Renal cortex interstitium (tissue), 11 donors: ENCODE results near the gene UPB1. TPM values are rescaled to one million over a fixed set of nuclear protein-coding genes. Genes with fewer than 3 reads are reported as not detected.
A peak's percentile ranks its signal among the peaks of the same experiment; 100 is the strongest.
"Not testable (repeated sequence)": the region's sequence is repeated elsewhere in the genome, so short reads cannot be mapped to it uniquely, and the experiment has no call there.

Source experiments
- DNase-seq, 11 donors: peaks; one replicate each; pipeline ENCODE4 v3.0.0-alpha.2; 2013; ENCODE audit warnings: low read depth in 9 of 11, low spot score in 4 of 11; ENCODE audit errors: extremely low read depth in 1 of 11
- polyA plus RNA-seq, 3 donors: library from polyadenylated mRNA; unstranded; fragments of 120-200 nt; gene quantifications; one replicate each; pipeline ENCODE4 v1.2.1, GENCODE V29; 2013; ENCODE audit not compliant: insufficient read length in 3 of 3

The UPB1 gene
- polyA plus RNA-seq, 3 donors = 0.75 to 1.2 (median 1.1) TPM

DNA sequence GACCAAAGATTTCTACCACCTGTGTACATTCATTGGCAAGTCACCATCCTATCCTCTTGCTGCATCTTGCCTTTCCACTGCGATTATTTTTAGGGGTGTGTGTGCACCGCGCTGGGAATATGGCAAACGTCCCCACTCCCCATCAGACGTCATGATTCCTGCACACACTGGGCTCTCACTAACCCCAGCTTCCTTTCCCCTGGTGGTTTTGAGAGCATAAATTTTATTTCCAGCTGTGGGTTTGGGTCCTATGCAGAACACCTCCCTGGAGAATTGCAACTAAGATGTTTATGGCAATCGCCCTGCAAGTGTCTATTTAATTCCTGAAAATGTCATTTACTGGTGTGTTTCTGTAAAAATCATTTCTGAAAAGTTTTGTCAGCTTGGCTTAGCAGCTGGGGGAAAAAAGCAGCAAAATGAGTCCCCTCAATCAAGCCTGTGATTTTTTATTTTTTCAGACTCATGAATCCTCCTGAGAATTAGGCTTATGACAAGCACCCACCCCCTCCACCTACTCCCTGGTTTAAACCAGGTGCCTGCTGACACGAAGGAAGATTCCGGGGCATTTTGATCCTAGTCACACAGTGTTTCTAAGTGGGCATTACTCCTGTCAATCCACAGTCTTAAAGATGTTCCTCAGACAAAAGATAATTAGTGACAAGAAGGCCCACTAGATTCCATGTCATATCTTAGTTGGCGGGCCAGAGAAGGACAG, 23.8 kb downstream of the UPB1 start:
- no peak for DNase-seq

DNA sequence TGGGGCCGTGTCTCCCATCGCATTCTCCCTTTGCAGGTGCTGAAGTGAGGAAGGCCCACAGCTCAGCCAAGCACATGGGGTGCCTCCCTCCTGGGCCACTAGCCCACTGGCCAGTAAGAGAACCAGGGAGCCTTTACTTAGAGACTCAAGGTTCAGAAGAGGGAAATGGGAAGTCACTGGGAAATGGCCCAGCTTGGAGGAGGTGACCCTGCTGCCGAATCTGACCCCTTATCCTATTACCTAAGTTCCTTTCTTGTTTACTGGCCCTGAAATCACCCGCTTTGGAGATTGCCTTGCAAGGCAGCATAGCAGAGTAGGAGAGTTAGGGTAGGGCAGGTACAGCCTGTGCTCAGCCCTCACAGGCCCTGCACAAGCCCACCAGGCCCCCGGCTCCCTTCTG, 24.4 kb downstream of the UPB1 start:
- no peak for DNase-seq

DNA sequence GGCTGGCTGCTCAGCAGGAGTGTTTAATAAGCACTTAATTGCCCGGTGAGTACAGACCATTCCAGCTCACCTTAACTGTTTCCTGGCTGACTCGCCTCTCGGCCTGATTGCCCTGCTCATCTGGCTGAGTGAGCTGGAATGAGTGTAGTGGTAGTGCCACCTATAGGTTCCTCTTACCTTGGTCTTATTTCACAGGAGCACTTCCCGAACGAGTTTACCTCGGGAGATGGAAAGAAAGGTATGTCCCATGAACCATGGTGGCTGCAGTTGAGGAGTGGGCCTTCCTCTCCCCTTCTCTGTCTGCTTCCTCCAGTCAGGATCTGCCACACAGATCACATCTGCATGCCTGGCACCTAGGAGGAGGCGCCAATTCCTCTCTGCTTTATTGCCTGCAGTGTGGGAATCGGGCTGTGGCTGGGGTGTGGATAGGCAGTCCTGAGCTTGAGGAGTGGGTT, 26.7 kb downstream of the UPB1 start:
- peak; percentile 42 to 75 (median 56) for DNase-seq

DNA sequence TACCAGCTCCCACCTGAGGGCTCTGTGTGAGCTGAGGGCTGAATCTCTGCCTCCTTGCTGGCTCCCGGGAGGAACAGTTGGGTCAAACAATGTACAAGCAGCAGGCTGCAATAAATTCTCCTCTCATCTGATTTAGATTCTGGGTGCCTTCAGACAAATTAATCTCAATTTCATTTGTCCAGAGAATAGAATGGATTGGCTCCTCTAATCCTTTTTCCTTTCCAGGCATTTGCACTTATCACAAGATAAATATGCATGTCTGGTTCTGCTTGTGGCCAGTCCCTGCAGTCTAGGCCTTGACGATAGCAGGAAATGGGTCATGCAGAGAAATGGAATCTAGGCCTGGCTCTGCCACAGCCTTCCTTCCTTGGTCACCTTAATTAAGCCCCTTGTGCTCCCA, 28.7 kb downstream of the UPB1 start:
- DNase-seq = no peak

DNA sequence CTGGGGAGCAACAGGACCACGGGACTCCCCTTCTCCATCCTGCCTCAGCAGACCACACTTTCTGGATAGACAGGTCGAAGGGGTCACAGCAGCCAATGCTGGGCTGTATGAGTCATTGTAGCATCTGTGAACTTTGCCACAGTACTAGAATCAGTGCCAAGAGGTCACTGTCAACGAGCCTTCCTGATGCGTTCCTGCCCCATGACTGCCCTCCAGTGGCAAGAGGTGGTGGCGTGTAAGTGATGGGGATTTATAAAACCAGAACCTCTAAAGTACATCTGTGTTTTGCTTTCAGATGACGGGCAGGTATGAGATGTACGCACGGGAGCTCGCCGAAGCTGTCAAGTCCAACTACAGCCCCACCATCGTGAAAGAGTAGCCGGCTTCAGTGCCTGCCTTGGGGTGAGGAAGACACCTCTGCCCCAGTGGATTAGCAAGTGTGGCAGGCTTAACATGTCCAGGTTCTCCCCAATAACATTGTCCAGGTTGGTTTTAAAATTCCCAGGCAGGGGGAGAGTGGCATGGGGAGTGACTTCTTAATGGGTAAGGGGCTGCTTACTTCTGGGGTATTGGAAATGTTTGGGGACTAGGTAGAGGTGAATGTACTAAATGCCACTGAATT, 30.4 kb downstream of the UPB1 start:
- DNase-seq = peak in 3 of 11 donors; percentile 31 to 39 (median 38)

DNA sequence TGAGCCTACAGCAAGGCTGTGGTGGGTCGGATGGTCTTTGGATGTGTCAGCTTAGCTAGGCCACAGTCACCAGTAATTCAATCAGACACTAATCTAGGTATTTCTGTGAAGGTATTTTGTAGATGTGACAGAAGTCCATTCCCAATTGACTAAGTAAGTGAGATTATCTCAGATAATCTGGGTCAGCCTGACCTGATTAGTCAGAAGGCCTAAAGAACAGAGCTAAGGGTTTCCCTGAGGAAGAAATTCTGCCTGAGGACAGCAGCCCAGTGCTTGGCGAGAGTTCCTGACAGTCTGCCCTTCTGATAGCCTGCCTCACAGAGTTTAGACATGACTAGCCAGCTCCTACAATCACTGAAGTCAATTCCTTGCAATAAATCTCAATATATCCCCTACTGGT, 31.1 kb downstream of the UPB1 start:
- no peak for DNase-seq

DNA sequence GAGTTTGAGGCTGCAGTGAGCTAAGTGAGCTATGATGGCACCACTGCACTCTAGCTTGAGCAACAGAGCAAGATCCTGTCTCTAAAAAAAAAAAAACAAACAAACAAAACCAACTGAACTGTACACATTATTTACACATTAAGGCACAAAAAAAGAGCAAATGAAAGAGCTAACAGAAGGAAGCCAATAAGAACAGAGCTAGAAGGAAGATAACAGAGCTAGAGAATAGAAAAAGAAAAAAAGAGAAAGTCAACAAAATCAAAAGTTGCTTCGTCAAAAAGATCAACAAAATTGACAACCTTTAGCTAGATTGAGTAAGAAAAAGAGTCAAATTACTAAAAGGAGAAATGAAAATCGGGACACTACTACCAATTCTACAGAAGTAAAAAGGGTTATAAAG, 34.8 kb downstream of the UPB1 start:
- DNase-seq = no peak

DNA sequence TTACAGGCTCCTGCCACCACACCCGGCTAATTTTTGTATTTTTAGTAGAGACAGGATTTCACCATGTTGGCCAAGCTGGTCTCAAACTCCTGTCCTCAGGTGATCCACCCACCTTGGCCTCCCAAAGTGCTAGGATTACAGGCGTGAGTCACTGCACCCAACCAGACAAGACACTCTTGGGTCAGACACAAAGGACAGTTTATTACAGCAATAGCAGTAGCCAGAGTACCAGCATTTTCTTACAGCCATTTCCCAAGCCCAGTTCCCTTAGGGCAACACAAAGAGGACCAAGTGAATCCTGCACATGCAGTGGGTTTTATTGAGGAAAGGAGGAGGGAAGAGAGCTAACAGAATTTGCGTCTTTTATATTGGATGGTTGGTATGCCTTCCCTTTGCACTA, 35.8 kb downstream of the UPB1 start:
- not testable (repeated sequence) for DNase-seq

DNA sequence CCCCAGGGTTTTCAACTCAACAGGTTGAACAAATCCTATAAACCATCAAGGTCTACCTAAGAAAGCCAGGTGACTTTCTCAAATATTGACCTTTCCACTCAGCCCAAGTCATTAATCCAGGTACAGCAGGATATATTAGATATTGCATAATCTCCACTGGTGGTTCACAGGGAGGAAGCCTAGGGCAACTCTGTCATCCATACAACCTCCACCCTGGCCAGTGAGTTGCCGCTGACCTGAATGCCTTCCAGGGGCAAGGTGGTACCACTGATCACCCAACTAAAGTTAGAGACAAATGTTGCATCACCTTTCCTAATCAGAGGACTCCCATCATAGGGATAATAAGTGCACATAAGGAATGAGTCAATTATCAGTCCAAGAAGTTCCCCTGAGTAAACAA, 36.9 kb downstream of the UPB1 start:
- DNase-seq = no peak

DNA sequence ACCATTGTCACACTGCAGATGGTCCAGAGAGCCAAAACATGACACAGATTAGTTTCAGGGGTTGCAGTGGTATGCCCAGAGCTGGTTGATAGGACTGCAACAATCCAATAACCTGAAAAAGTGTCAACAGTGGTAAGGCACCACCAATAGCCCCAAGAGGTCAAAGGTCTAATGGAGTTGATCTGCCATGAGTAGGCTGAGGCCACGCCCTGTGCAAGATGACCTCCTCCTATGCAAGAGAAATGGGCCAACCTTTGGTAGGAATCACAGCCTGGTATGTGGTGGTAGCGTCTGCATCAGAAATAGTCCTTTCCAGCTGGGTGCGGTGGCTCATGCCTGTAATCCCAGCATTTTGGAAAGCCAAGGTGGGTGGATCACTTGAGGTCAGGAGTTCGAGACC, 40.2 kb downstream of the UPB1 start:
- DNase-seq = no peak

DNA sequence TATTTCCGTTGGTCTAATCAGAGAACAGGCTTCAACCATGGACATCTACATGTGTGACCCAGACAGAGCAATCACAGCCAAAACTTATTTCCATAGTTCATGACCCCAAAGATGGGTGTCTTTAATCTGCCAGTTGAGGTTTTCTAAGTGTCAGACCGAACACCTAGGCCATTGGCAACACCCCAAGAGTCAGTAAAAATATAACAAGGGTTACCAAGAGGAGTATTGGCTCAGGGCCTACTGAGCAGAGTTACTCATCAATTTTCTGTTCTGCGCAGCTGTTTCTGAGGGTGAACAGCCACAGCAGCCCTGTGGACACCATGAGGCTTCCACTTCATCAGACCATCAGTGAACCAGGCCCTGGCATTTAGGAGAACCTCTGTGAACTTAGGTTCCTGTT, 41.0 kb downstream of the UPB1 start:
- no peak for DNase-seq

DNA sequence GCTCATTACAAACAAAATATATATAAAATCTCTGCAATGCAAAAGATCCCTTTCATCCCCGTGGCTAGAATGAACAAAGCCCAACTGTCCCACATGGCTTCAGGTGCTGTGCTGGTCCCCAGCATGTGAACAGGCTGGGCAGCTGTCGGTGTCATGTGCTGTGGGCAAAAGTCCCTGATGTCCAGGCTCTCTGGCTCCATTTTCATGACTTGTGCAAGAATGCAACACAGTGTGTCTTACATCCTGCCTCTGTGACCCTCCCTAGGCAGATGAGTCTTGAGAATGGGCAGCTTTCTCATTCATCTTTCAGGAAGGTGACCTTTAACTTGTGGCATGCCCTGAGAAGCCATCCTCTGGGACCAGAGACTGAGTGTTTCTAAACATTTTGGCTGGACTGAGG, 45.3 kb downstream of the UPB1 start:
- DNase-seq = no peak

DNA sequence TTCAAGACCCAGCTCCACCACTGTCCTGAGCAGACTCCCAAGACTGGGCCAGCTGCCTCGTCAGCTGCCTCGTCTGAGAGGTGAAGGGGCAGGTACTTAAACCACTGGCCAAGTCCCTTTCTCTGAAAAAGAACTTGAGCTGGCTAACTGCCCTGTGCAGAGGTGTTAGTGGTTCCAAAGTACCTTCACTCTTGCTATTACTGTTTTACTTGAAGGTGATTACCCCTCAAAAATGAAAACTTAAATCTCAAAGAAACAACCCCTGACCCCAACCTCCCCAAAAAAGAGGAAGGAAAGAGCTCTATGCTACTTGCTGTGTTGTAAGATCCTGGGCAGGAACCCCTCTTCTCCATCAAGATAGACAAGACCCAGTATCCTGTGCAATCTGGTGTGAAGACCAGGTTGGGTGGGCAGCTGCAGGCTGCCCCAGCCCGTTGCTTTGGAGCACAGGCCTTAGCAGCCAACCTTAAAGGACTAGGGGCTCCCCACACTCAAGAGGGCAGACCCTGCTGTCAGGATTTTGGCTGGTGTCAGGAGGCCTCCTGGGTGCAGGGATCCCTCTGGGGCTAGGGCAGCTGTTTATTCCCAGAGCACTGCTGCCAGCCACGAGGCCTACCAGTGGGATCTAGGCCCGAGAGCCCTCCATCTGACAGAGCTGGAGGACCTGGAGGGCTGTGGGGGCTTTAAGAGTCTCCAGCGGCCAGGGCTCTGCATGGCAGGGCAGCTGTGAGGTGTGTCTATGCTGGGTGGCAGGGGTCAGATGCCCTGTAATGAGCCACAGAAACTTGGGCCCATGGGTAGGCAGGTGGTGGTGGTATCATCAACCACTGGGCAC, 46.8 kb downstream of the UPB1 start:
- no peak for DNase-seq

DNA sequence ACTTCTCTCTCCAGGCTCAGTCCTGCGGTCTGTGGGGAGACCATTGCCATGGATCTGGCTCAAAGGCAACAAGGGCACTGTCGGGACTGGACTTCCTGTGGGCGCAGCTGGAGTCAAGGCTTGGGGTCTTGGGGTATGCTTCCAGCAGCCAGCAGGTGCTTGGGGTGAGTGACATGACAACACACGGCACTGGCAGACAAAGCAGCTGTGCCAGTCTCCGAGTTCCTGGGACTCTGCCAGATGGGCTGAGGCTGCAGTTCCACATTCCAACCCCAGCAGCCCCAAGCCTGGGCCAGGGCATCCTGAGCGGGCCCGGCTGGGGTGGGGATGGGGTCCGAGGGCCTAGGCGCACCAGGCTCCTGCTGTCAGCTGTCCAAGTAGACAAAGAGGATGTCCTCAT, 47.5 kb downstream of the UPB1 start:
- no peak for DNase-seq

DNA sequence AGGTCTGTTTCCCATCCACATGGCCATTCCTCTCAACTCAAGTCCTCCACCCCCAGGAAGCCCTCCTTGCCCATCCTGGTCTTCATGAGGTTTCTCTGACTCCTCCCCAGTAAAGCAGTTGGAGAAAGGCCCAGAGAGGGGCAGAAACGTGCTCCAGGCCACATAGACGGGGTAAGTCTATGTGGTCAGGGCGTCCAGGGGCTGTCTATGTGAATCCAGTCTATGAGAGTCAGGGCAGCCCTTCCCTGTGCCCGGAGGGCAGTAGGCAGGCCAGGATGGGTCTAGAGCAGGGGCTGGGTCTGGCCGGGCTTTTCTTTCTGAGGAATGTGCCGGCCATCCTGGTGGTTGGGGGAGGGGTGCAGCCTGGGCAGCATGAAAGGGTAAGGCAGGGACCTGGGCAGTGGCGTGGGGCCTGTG, 48.1 kb downstream of the UPB1 start:
- no peak for DNase-seq

DNA sequence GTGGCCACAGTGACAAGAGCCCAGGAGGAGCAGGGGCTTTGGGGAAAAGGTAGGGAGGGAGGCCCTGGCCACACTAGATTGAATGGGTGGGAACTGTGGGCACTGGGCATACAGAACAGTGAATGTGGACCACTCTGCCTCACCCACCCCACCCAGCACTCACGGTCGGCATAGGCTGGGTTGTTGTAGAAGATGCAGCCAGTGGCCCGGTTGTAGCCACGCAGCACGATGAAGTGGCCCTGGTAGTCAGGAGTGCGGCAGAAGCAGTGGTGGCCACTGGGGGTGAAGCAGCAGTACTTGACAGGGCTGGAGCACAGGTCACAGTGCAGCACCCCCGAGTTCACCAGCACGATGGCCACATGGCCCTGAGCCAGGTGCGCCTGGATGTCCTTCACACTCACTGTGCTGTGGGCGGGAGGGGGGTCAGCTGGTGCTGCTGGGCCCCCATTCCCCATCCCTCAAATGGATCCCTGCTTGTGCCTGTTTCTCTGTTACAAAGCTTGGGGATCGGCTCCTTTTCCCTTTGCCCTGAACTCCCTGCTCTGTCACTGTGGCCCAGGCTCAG, 48.6 kb downstream of the UPB1 start:
- no peak for DNase-seq

DNA sequence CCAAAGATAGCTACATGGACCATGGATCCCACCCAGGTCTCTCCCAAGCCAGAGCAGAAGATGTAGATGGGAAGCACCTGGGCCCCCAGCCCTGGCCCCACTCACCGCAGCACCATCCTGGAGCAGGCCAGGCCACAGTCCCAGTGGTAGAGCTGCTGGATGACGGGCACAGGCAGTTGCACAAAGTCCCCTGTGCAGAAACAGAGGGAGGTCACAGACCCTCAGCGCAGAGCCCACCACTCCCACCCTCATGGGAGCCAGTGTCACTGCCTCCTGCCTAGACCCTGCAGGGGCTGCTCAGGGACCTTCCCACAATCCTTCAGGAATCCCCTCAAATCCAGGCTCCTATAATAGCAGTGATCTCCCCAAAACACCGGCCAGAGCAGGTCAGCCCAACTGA, 53.7 kb downstream of the UPB1 start:
- no peak for DNase-seq

DNA sequence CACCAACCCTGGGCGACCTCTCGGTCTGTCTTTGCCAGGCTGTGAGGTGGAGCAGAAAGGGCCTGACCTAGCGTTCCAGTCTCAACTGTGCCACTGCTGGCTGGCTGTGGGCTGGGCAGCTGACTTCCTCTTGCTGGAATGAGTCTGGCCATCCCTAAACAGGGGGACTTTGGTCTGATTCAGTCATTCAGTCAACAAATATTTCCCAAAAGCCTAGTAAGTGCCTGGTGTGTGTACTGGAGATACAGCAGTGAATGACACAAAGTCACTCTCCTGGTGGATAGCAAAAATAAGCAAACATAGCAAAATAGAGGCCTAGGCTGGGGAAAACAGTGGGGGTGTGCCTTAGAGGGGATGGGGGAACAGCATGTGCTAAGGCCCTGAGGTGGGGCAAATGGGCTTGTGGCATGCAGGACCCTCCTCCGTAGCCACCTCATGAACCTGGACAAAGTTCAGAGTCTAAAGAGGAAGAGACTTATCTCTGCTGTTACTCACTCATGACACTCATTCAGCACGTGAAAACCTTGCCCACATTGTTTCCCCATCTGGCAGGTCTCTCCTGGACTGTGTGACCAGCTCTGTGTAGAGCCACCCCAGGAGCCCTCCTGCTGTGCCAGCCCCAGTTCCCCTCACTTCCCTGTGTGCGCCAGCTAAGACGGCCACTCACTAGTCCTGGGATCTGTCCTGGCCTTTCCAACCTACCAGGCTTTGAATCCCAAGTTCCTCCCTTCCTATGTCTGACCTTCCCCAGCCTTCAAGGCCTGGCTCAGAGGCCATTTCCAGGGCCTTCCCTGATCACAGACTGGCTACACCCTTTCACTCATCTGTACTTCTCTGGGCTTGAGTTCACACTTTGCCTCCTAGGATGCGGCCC, 55.1 kb downstream of the UPB1 start:
- DNase-seq = no peak

DNA sequence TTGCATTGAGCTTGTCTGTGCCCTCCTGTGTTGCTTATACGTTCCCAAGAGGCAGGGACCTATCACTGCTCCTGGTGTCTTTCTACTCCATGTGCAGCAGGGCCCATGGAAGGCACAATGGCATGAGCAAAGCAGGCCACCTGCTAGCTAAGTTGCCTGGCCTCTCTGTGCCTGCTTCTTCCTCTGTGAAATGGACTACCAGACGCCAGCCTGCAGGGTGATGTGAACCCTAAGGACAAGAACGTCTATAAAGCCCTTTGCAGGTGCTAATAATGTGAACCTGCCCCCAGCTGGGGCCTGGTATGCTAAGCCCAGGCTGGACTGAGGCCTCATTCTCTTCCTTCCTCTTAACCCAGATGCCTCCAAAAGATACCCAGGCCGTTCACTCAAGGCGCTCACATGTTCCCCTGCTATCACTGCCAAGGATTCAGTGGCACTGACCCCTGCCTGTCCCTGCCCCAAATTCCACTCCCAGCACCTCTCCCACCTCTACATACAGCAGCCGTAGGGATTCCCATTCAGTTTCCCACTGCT, 55.8 kb downstream of the UPB1 start:
- no peak for DNase-seq
